GM12891 (cell line): ENCODE data around the gene IL31RA.

Experiments
- POLR2A ChIP-seq: IDR thresholded peaks from 2 replicates; pipeline ENCODE4 v1.6.1; 2011; ENCODE audit warnings: low read depth, low read length, control low read depth
- POLR2AphosphoS5 ChIP-seq: IDR thresholded peaks from 2 replicates; pipeline ENCODE4 v1.6.1; 2011; ENCODE audit warnings: low read depth, low read length, control low read depth
- POU2F2 ChIP-seq: IDR thresholded peaks from 2 replicates; pipeline ENCODE4 v1.6.1; 2011; ENCODE audit warnings: low read depth, mild to moderate bottlenecking, control low read depth, low read length, moderate library complexity
- TAF1 ChIP-seq: IDR thresholded peaks from 2 replicates; pipeline ENCODE4 v1.6.1; 2011; ENCODE audit warnings: low read depth, low read length, control low read depth

- TF ChIP-seq TAF1 = no peak
- TF ChIP-seq POLR2A = no peak
- no peak for TF ChIP-seq POLR2AphosphoS5
- TF ChIP-seq POU2F2 = no peak
Measured at GRCh38 chr5:55848783-55849182, 2.4 kb upstream of the IL31RA start.
